Activated CD8-positive, alpha-beta memory T cell treated with anti-CD3 and anti-CD28 coated beads, Interleukin-2, amount 50 U/mL, for 4 hours (primary cell): ENCODE measurements around the gene ZSWIM8.

Experiments used
- DNase-seq: peaks from one replicate; pipeline ENCODE4 v3.0.0-alpha.2; 2020

The ZSWIM8 gene

GRCh38 chr10:73798087-73798486 is 12.7 kb downstream of the ZSWIM8 start:
- DNase-seq, result no peak

- DNase-seq, result no peak
These were observed 13.6 kb downstream of the ZSWIM8 start for GRCh38 chr10:73798927-73799560.

GRCh38 chr10:73799899-73800559 is 14.6 kb downstream of the ZSWIM8 start:
- no peak for DNase-seq

GRCh38 chr10:73800560-73801252 is 15.3 kb downstream of the ZSWIM8 start:
- DNase-seq, result no peak

- no peak for DNase-seq
These were observed 15.8 kb downstream of the ZSWIM8 start for GRCh38 chr10:73801253-73801590.

GRCh38 chr10:73802276-73802991 is 17.0 kb downstream of the ZSWIM8 start:
- DNase-seq, result no peak

- no peak for DNase-seq
These were observed 18.4 kb downstream of the ZSWIM8 start for GRCh38 chr10:73803680-73804286.

GRCh38 chr10:73806176-73806950 is 21.0 kb downstream of the ZSWIM8 start:
- DNase-seq, result no peak

- no peak for DNase-seq
These were observed 22.1 kb downstream of the ZSWIM8 start for GRCh38 chr10:73807471-73807870.

- DNase-seq, result no peak
These were observed 22.8 kb downstream of the ZSWIM8 start for GRCh38 chr10:73808021-73808815.

- DNase-seq, result no peak
These were observed 23.8 kb downstream of the ZSWIM8 start for GRCh38 chr10:73809061-73809818.

GRCh38 chr10:73810358-73810734 is 24.9 kb downstream of the ZSWIM8 start:
- DNase-seq, result no peak

GRCh38 chr10:73810735-73811465 is 25.5 kb downstream of the ZSWIM8 start:
- DNase-seq, result peak; percentile 53

- DNase-seq, result no peak
These were observed 27.3 kb downstream of the ZSWIM8 start for GRCh38 chr10:73812657-73813056.

- no peak for DNase-seq
These were observed 27.9 kb downstream of the ZSWIM8 start for GRCh38 chr10:73813333-73813732.

- DNase-seq, result no peak
These were observed 29.0 kb downstream of the ZSWIM8 start for GRCh38 chr10:73814276-73814895.

GRCh38 chr10:73814896-73815718 is 29.7 kb downstream of the ZSWIM8 start:
- no peak for DNase-seq

- DNase-seq, result no peak
These were observed 30.3 kb downstream of the ZSWIM8 start for GRCh38 chr10:73815719-73816030.
